HCT116 (cell line): Measurements from ENCODE around the gene AMER3. TPM values are rescaled to one million over a fixed set of nuclear protein-coding genes. Genes with fewer than 3 reads are reported as not detected.

Experiments used
- ATAC-seq: fragments of 200-7000 bp; cut with Tn5 transposase; 2 replicates; pipeline ENCODE4 v1.9.1; 2020; ENCODE audit warnings: mild to moderate bottlenecking, moderate library complexity
- BruUV-seq: library from RNA; stranded (reverse); fragments of 400-500 nt; replicated peaks from 2 replicates; lab custom pipeline; 2021; lab: Mats Ljungman, UMichigan
- CTCF ChIA-PET: fragments of 300-600 bp; sonication (Branson Sonifier 250); formaldehyde crosslinking; loops from one replicate; lab custom pipeline; 2021; ENCODE audit warnings: antibody characterized with exemption; lab: Charles Lee
- POLR2A ChIA-PET: fragments of 300-600, 350-600 bp; sonication (Branson Sonifier 250); formaldehyde crosslinking; loops from one replicate; lab custom pipeline; 2021; ENCODE audit warnings: antibody characterized with exemption; lab: Charles Lee
- RAD21 ChIA-PET, 2 experiments: fragments of 300-600 bp; sonication (Branson Sonifier 250); formaldehyde crosslinking; loops; one replicate each; lab custom pipeline; 2023; ENCODE audit warnings: low total read pairs in 2 of 2; ENCODE audit not compliant: uncharacterized antibody in 2 of 2, unreplicated experiment in 2 of 2, low non-redundant PET in 1 of 2; lab: Charles Lee
- DNase-seq: peaks from one replicate; pipeline ENCODE4 v3.0.0-alpha.2; 2010; ENCODE audit warnings: low read depth, low spot score
- H2AFZ ChIP-seq: fragments of 200-600 bp; shearing (Covaris generic), sonication (generic); 2 replicates; pipeline ENCODE4 v1.6.1; 2017; ENCODE audit warnings: low read depth, mixed run types, mixed read lengths, antibody characterized with exemption, low read length; ENCODE audit not compliant: poor library complexity, severe bottlenecking
- H3K27ac ChIP-seq: 2 replicates; pipeline ENCODE4 v1.5.1; 2012; ENCODE audit warnings: low read depth, low read length
- H3K27me3 ChIP-seq: fragments of 200-600 bp; sonication (generic); 2 replicates; pipeline ENCODE4 v1.6.1; 2016; ENCODE audit warnings: mixed run types, low read length, mixed read lengths; ENCODE audit not compliant: insufficient read depth
- H3K36me3 ChIP-seq, 2 experiments: fragments of 200-500 bp in 1 of 2; fragments of 200-600 bp in 1 of 2; sonication (Bioruptor generic) in 1 of 2; sonication (generic) in 1 of 2; 2 replicates each; pipeline versions ENCODE4 v1.5.1 to v1.6.1; 2014 to 2016; ENCODE audit warnings: low read length in 2 of 2, inconsistent platforms in 1 of 2, mixed read lengths in 1 of 2, mixed run types in 1 of 2; ENCODE audit not compliant: insufficient read depth in 2 of 2, control insufficient read depth in 1 of 2
- H3K4me1 ChIP-seq, 2 experiments: fragments of 200-600 bp in 1 of 2; sonication (generic) in 1 of 2; 2 replicates each; pipeline versions ENCODE4 v1.5.1 to v1.6.1; 2012 to 2017; ENCODE audit warnings: low read length in 2 of 2, inconsistent platforms in 1 of 2, mild to moderate bottlenecking in 1 of 2, mixed read lengths in 1 of 2, mixed run types in 1 of 2, moderate library complexity in 1 of 2; ENCODE audit not compliant: insufficient read depth in 2 of 2, control insufficient read depth in 1 of 2
- H3K4me2 ChIP-seq: fragments of 200-600 bp; sonication (generic); 2 replicates; pipeline ENCODE4 v1.6.1; 2017; ENCODE audit warnings: mixed run types, low read length, mixed read lengths
- H3K4me3 ChIP-seq, 2 experiments: fragments of 200-600 bp in 1 of 2; sonication (generic) in 1 of 2; replicated peaks in 1 of 2; 2 replicates each; pipeline ENCODE4 v1.5.1; 2011 to 2016; ENCODE audit warnings: low read length in 2 of 2, control low read depth in 1 of 2, low read depth in 1 of 2, mild to moderate bottlenecking in 1 of 2, mixed read lengths in 1 of 2, mixed run types in 1 of 2
- H3K79me2 ChIP-seq: fragments of 200-600 bp; sonication (generic); 2 replicates; pipeline ENCODE4 v1.6.1; 2017; ENCODE audit warnings: mild to moderate bottlenecking, mixed run types, low read length, moderate library complexity, mixed read lengths; ENCODE audit not compliant: insufficient read depth
- H3K9ac ChIP-seq: fragments of 200-600 bp; sonication (generic); 2 replicates; pipeline ENCODE4 v1.6.1; 2016; ENCODE audit warnings: low read length, mixed read lengths
- H3K9me2 ChIP-seq: fragments of 200-600 bp; sonication (generic), shearing (Covaris generic); 2 replicates; pipeline ENCODE4 v1.6.1; 2017; ENCODE audit warnings: mixed run types, mild to moderate bottlenecking, moderate library complexity; ENCODE audit not compliant: insufficient read depth
- H3K9me3 ChIP-seq, 2 experiments: fragments of 200-500 bp in 1 of 2; fragments of 200-600 bp in 1 of 2; sonication (Bioruptor generic) in 1 of 2; sonication (generic) in 1 of 2; 2 replicates each; pipeline ENCODE4 v1.6.1; 2014 to 2017; ENCODE audit warnings: low read length in 2 of 2, mixed read lengths in 2 of 2, inconsistent platforms in 1 of 2, low read depth in 1 of 2, mild to moderate bottlenecking in 1 of 2, mixed run types in 1 of 2, moderate library complexity in 1 of 2; ENCODE audit not compliant: control insufficient read depth in 1 of 2, insufficient read depth in 1 of 2
- H4K20me1 ChIP-seq: fragments of 200-600 bp; sonication (generic), shearing (Covaris generic); 2 replicates; pipeline ENCODE4 v1.6.1; 2017; ENCODE audit warnings: mixed run types, mild to moderate bottlenecking, moderate library complexity; ENCODE audit not compliant: insufficient read depth
- CBX3 ChIP-seq: IDR thresholded peaks from 2 replicates; pipeline ENCODE4 v1.6.1; 2012; ENCODE audit warnings: low read depth
- CEBPB ChIP-seq: IDR thresholded peaks from 2 replicates; pipeline ENCODE4 v1.6.1; 2012; ENCODE audit warnings: low read depth
- CTCF ChIP-seq, 3 experiments: fragments of 200-600 bp in 1 of 3; sonication (generic) in 1 of 3; IDR thresholded peaks in 2 of 3; conservative IDR thresholded peaks in 1 of 3; 2 replicates each; pipeline ENCODE4 v1.5.1; 2012 to 2017; ENCODE audit warnings: low read depth in 2 of 3, low read length in 2 of 3, antibody characterized with exemption in 1 of 3, borderline replicate concordance in 1 of 3, control low read depth in 1 of 3, mild to moderate bottlenecking in 1 of 3, mixed read lengths in 1 of 3, mixed run types in 1 of 3, moderate library complexity in 1 of 3; ENCODE audit not compliant: insufficient read depth in 1 of 3
- EGR1 ChIP-seq: IDR thresholded peaks from 2 replicates; pipeline ENCODE4 v1.6.1; 2012; ENCODE audit warnings: low read depth
- ELF1 ChIP-seq: IDR thresholded peaks from 2 replicates; pipeline ENCODE4 v1.6.1; 2012; ENCODE audit warnings: low read depth, borderline replicate concordance
- EZH2phosphoT487 ChIP-seq: fragments of 200-600 bp; IDR thresholded peaks from 2 replicates; pipeline ENCODE4 v1.6.1; 2018; ENCODE audit warnings: antibody characterized with exemption, borderline replicate concordance
- JUND ChIP-seq: IDR thresholded peaks from 2 replicates; pipeline ENCODE4 v1.6.1; 2012
- MAX ChIP-seq: IDR thresholded peaks from 2 replicates; pipeline ENCODE4 v1.6.1; 2012
- POLR2A ChIP-seq: IDR thresholded peaks from 2 replicates; pipeline ENCODE4 v1.7.0; 2011; ENCODE audit warnings: borderline replicate concordance; ENCODE audit not compliant: insufficient read depth, insufficient read length; ENCODE audit errors: extremely low read depth
- RAD21 ChIP-seq: IDR thresholded peaks from 2 replicates; pipeline ENCODE4 v1.6.1; 2012; ENCODE audit warnings: low read depth, mild to moderate bottlenecking
- SIN3A ChIP-seq: IDR thresholded peaks from 2 replicates; pipeline ENCODE4 v1.6.1; 2012; ENCODE audit warnings: low read depth
- SP1 ChIP-seq: IDR thresholded peaks from 2 replicates; pipeline ENCODE4 v1.6.1; 2012; ENCODE audit warnings: low read depth
- intact Hi-C: fragments of 100-400 bp; cut with micrococcal nuclease; formaldehyde crosslinking; loops from 2 replicates; pipeline ENCODE4 v1.10.0; 2022
- total RNA-seq: library from RNA; stranded (reverse); gene quantifications from one replicate; pipeline ENCODE4 v1.2.1, GENCODE V29; 2021; ENCODE audit not compliant: unreplicated experiment
- TF ChIP-seq, protein P1 (sequence below): IDR thresholded peaks from 2 replicates; pipeline ENCODE4 v1.6.1; 2011; ENCODE audit warnings: mild to moderate bottlenecking, low read length, moderate library complexity; ENCODE audit not compliant: insufficient replicate concordance; ENCODE audit errors: extremely low read depth

Gene AMER3
- total RNA-seq, 1 experiment from 2014 or later = not detected

DNA sequence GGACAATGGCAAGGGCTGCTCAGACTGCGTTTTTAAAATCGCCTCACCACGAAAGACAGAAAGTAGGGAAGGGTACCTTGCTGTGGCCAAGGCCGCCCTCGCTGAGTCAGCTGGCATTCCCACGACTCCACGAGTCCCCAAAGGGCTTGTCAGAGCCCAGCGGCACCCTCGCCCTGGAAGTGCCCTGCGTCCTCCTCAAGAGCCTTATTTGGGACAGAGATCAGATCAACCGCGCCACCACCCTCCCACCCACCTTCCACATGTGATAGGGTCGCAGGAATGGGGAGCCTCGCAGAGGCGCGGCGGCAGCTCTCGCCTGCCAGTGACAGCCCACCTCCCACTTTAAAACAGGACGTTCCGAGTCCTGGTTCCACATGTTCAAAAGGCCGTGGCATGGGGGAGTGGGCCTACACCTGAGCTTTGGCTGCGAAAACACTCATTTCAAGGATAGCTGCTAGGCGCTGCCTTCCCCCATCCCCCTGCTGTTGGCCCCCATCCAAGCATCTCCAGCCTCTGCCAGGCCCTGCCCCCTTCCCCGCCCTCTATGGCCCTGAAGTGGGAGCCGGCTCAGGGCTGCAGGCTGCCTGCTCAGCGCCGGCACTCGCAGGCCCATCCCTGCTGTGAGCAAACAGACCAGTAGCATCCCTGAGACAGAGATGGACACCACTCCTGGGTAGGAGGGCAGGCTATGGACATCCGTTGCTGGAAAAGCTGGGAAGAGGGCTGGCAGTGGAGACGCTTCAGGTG lies 43.3 kb downstream of the AMER3 start:
- ATAC-seq (no peak), DNase-seq (no peak)
- peak overlapping the region; percentile 100 for H3K4me2 ChIP-seq
- no peaks in the 10 kb centered on the region for H3K9me2 ChIP-seq
- ChIA-PET RAD21 (no interaction called here), CTCF (interaction anchor here (0.8 to 1.5 kb wide), 3 partner anchors 11 to 122 kb away, joined by 3 to 4 read pairs (median 3); no protein-coding TSS in a partner anchor), POLR2A (interaction anchor here (0.6 kb wide), 1 partner anchor 128 kb away, joined by 3 read pairs; no protein-coding TSS in a partner anchor)
- peaks cover 4 to 14% of the 10 kb centered on the region in 2 experiments; a peak in 2 of 4 replicates for H3K4me1 ChIP-seq
- no peak overlapping the region for H3K9ac ChIP-seq
- no peaks in the 10 kb centered on the region for H3K9me3 ChIP-seq
- intact Hi-C loops = loop anchor here (1.0 to 10.0 kb wide), 4 partner anchors 75 to 539 kb away; partner anchors contain the start of gene PLEKHB2
- H2AFZ ChIP-seq = peak overlapping the region; percentile 48
- TF ChIP-seq MAX (no peak), EZH2phosphoT487 (no peak), CTCF (IDR thresholded peaks at IDR 0.05 in 2 of 3, conservative IDR thresholded peaks at IDR 0.05 in 1 of 3; ENCODE audit: borderline replicate concordance in 1 of 3, insufficient read depth in 1 of 3, low read depth in 2 of 3, low read length in 2 of 3) (no peak)
- H4K20me1 ChIP-seq = no peaks in the 10 kb centered on the region
- H3K36me3 ChIP-seq = no peaks in the 10 kb centered on the region
- H3K79me2 ChIP-seq = no peaks in the 10 kb centered on the region
- H3K4me3 ChIP-seq = peak overlapping the region in 1 of 2 experiments; percentile 65; a peak in 3 of 4 replicates
- H3K27me3 ChIP-seq = no peaks in the 10 kb centered on the region
- H3K27ac ChIP-seq = peak overlapping the region; percentile 78; the same call in 1 of the 2 replicates
- no TSS peak for BruUV-seq

DNA sequence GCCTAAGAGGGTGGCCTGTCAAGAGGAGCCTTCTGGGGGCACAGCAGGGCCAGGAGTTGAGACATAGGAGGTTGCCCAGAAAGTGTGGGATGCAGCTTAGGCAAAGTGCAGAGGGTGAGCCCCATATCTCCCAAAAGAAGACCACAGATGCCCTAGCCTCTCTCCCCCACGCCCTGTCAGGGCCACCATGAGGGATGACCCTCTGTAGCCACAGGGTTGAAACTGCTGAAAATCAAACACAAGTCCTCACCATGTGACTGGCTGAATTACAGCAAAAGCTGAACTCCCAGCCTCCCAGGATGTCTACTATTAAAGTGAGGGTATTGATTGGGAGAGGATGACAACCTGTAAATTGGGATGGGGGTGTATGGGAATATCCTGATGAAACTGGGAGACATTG lies 44.0 kb downstream of the AMER3 start:
- intact Hi-C loops = loop anchor here (5.0 to 10.0 kb wide), 3 partner anchors 248 to 538 kb away; partner anchors contain the start of gene PLEKHB2
- BruUV-seq = no TSS peak
- ATAC-seq = no peak
- Histone ChIP-seq H3K36me3 (no peaks in the 10 kb centered on the region), H3K9ac (no peak overlapping the region), H3K27me3 (no peaks in the 10 kb centered on the region), H3K9me3 (no peaks in the 10 kb centered on the region), H3K4me2 (no peak overlapping the region), H3K4me3 (no peak overlapping the region)
- TF ChIP-seq JUND (no peak), CEBPB (no peak), MAX (no peak), POLR2A (no peak), EGR1 (no peak), CBX3 (no peak), SIN3A (no peak), ELF1 (no peak), RAD21 (no peak), SP1 (no peak)
- TF ChIP-seq, protein P1, sequence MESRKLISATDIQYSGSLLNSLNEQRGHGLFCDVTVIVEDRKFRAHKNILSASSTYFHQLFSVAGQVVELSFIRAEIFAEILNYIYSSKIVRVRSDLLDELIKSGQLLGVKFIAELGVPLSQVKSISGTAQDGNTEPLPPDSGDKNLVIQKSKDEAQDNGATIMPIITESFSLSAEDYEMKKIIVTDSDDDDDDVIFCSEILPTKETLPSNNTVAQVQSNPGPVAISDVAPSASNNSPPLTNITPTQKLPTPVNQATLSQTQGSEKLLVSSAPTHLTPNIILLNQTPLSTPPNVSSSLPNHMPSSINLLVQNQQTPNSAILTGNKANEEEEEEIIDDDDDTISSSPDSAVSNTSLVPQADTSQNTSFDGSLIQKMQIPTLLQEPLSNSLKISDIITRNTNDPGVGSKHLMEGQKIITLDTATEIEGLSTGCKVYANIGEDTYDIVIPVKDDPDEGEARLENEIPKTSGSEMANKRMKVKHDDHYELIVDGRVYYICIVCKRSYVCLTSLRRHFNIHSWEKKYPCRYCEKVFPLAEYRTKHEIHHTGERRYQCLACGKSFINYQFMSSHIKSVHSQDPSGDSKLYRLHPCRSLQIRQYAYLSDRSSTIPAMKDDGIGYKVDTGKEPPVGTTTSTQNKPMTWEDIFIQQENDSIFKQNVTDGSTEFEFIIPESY = no peak
- TF ChIP-seq, all 23 proteins: peak for 0
- Histone ChIP-seq H4K20me1 (no peaks in the 10 kb centered on the region), H3K27ac (no peak overlapping the region), H3K4me1 (peaks cover 4 to 14% of the 10 kb centered on the region in 2 experiments; a peak in 2 of 4 replicates), H3K9me2 (no peaks in the 10 kb centered on the region), H3K79me2 (no peaks in the 10 kb centered on the region), H2AFZ (no peak overlapping the region)
- CTCF ChIA-PET = interaction anchor here (1.0 to 1.5 kb wide), 2 partner anchors 10 to 121 kb away, joined by 3 read pairs; no protein-coding TSS in a partner anchor
- no peak for DNase-seq
- RAD21 ChIA-PET = no interaction called here
- POLR2A ChIA-PET = no interaction called here
